ENCODE measurements around the gene APBB2. TPM values are rescaled to one million over a fixed set of nuclear protein-coding genes. Genes with fewer than 3 reads are reported as not detected.
A peak's percentile ranks its signal among the peaks of the same experiment; 100 is the strongest.

APBB2 gene
- total RNA-seq, 4 donors from 2014 or later: 51.7 to 75.9 (median 71.1) TPM

DNA sequence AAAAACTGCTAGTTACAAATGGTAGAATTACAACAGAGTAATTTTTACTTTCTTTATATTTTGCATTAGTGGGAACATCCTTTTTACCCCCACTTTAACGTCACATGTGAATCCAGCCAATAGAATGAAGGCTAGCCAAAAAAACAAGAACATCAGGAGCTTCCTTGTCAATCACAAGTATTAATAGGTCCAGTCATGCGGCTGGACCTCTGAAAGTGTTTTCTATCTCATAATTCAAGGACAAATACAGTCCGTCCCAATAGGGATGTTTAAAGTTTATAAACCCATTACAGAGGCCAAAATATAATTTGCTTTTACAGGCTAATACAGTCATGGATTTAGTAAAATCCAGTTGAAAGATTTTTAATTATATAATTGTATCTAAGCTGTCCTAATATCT, 110.7 kb downstream of the APBB2 start:
- Histone ChIP-seq H3K9me3 (no peaks in the 10 kb centered on the region), H3K27me3 (no peaks in the 10 kb centered on the region), H3K27ac (replicated peaks in 1 of 4) (peak overlapping the region in 2 of 4 donors; percentile 6 to 28), H3K4me3 (no peak overlapping the region), H3K4me1 (peaks cover 10 to 20% (median 17%) of the 10 kb centered on the region in 4 donors), H3K36me3 (no peaks in the 10 kb centered on the region)
- no peak for DNase-seq (ENCODE audit: extremely low spot score)
- intact Hi-C loops (cut with DNase I): no loop called here
- 42% methylated on average over 3 of the region's 3 CpGs for WGBS
- TF ChIP-seq EP300 (IDR thresholded peaks at IDR 0.05) (no peak), POLR2A (IDR thresholded peaks at IDR 0.05; ENCODE audit: low read depth) (no peak), POLR2AphosphoS5 (IDR thresholded peaks at IDR 0.05) (no peak)
- TF ChIP-seq, protein P1, sequence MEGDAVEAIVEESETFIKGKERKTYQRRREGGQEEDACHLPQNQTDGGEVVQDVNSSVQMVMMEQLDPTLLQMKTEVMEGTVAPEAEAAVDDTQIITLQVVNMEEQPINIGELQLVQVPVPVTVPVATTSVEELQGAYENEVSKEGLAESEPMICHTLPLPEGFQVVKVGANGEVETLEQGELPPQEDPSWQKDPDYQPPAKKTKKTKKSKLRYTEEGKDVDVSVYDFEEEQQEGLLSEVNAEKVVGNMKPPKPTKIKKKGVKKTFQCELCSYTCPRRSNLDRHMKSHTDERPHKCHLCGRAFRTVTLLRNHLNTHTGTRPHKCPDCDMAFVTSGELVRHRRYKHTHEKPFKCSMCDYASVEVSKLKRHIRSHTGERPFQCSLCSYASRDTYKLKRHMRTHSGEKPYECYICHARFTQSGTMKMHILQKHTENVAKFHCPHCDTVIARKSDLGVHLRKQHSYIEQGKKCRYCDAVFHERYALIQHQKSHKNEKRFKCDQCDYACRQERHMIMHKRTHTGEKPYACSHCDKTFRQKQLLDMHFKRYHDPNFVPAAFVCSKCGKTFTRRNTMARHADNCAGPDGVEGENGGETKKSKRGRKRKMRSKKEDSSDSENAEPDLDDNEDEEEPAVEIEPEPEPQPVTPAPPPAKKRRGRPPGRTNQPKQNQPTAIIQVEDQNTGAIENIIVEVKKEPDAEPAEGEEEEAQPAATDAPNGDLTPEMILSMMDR (IDR thresholded peaks at IDR 0.05): no peak

- intact Hi-C loops (cut with DNase I): no loop called here
- H3K27ac ChIP-seq (replicated peaks in 1 of 4): no peak overlapping the region
- H3K4me3 ChIP-seq: no peak overlapping the region
- H3K36me3 ChIP-seq: no peaks in the 10 kb centered on the region
- peaks cover 20 to 31% (median 27%) of the 10 kb centered on the region in 4 donors for H3K4me1 ChIP-seq
- no peak for DNase-seq (ENCODE audit: extremely low spot score)
- no peaks in the 10 kb centered on the region for H3K27me3 ChIP-seq
- WGBS: 89% methylated on average over 9 of the region's 9 CpGs
- H3K9me3 ChIP-seq: no peaks in the 10 kb centered on the region
- TF ChIP-seq EP300 (IDR thresholded peaks at IDR 0.05) (no peak), POLR2AphosphoS5 (IDR thresholded peaks at IDR 0.05) (no peak), POLR2A (IDR thresholded peaks at IDR 0.05; ENCODE audit: low read depth) (no peak)
- TF ChIP-seq, protein P1 (IDR thresholded peaks at IDR 0.05): no peak
Measured at GRCh38 chr4:41102414-41103092, 111.8 kb downstream of the APBB2 start.

DNA sequence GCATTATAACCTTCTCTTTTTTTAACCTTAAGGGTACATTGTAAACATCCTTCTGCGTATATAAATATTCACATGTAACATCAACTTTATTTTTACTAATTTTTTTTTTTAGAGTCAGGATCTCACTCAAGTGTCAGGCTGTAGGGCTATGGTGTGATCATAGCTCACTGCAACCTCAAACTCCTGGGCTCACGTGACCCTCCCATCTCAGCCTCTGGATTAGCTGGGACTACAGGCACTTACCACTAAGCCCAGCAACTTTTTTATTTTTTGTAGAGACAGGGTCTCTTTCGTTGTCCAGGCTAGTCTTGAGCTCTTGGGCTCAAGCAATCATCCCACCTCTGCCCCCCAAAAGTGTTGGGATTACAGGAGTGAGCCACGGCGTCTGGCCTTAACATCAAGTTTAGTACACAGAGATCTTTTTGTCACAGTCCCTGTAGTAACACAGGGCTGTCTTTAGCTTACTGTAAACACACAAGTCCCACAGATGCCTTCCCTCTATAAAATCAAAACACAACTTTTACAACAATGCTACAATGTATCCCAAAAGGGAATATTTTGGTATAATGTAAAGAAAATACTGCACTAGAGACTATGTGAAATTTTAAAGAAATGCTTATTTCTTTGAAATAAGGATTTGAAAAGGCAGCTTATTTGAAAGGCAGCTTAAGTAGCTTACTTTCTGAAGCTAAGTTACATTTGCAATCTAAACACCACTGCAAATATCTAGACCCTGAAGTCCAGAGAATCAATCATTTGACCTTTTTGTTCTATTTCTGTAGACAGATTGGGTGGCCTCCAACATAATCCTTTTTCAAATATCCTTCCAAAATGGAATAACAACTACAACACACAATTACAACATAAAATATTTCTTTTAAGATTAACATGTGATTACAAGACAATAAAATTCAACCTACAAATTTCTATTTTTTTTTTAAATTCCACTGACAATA, 116.0 kb downstream of the APBB2 start:
- 63% methylated on average over 5 of the region's 5 CpGs for WGBS
- intact Hi-C loops (cut with DNase I): no loop called here
- Histone ChIP-seq H3K36me3 (no peaks in the 10 kb centered on the region), H3K4me3 (no peak overlapping the region), H3K27ac (replicated peaks in 1 of 4) (peak overlapping the region; percentile 1 to 30 (median 11)), H3K9me3 (no peaks in the 10 kb centered on the region), H3K4me1 (peaks cover 16 to 29% (median 27%) of the 10 kb centered on the region in 4 donors), H3K27me3 (no peaks in the 10 kb centered on the region)
- TF ChIP-seq POLR2A (IDR thresholded peaks at IDR 0.05; ENCODE audit: low read depth): no peak
- TF ChIP-seq, protein P1 (IDR thresholded peaks at IDR 0.05): no peak
- no peak for TF ChIP-seq POLR2AphosphoS5 (IDR thresholded peaks at IDR 0.05)
- no peak for TF ChIP-seq EP300 (IDR thresholded peaks at IDR 0.05)
- no peak for DNase-seq (ENCODE audit: extremely low spot score)

DNA sequence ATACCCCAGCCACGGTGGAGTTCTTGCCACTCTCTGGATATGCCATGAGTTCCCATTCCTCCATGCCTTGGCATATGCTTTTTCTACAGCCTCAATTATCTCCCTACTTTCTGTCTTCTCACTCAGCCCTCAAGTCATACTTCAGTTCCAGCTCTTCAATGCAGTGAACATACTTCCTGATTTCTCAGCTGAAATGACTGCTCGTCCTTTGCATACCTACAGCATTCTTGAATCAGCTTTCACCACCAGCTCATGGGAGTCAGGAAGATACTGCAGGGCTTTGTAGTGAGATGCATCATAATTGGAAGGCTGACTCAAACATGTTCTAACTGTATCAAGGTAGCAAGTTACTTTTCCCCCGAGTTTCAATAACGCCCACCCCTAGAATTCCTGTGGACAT, 118.4 kb downstream of the APBB2 start:
- intact Hi-C loops (cut with DNase I): no loop called here
- Histone ChIP-seq H3K9me3 (no peaks in the 10 kb centered on the region), H3K36me3 (no peaks in the 10 kb centered on the region), H3K4me3 (no peak overlapping the region), H3K27ac (replicated peaks in 1 of 4) (no peak overlapping the region), H3K4me1 (peaks cover 16 to 39% (median 28%) of the 10 kb centered on the region in 4 donors), H3K27me3 (no peaks in the 10 kb centered on the region)
- no peak for DNase-seq (ENCODE audit: extremely low spot score)
- TF ChIP-seq, protein P1 (IDR thresholded peaks at IDR 0.05): no peak
- TF ChIP-seq POLR2A (IDR thresholded peaks at IDR 0.05; ENCODE audit: low read depth) (no peak), POLR2AphosphoS5 (IDR thresholded peaks at IDR 0.05) (no peak), EP300 (IDR thresholded peaks at IDR 0.05) (no peak)
- 86% methylated on average over 4 of the region's 4 CpGs for WGBS

All from esophagus muscularis mucosa (tissue), 4 donors.